A549 (cell line): Measurements from ENCODE around the gene BLTP3B. TPM values are rescaled to one million over a fixed set of nuclear protein-coding genes. Genes with fewer than 3 reads are reported as not detected.

Experiments
- ATAC-seq, 2 experiments: fragments of 200-7000 bp in 1 of 2; fragments of >200 bp in 1 of 2; cut with Nextera tagmentation in 1 of 2; cut with Tn5 transposase in 1 of 2; 3 replicates each; pipeline versions ENCODE4 v1.8.0 to v1.9.1; 2018 to 2020; ENCODE audit warnings: mild to moderate bottlenecking in 1 of 2, moderate library complexity in 1 of 2
- CTCF ChIA-PET: fragments of 300-600 bp; sonication (Branson Sonifier 250); formaldehyde crosslinking; extraction: SDS; loops from one replicate; lab custom pipeline; 2021; ENCODE audit warnings: antibody characterized with exemption, inconsistent platforms; lab: Yijun Ruan, JAX
- POLR2A ChIA-PET: fragments of 350-600 bp; formaldehyde crosslinking; extraction: SDS; loops from one replicate; lab custom pipeline; 2021; ENCODE audit warnings: antibody characterized with exemption, inconsistent platforms; lab: Yijun Ruan, JAX
- DNase-seq, 2 experiments: peaks; one replicate each; pipeline versions ENCODE4 v3.0.0 to v3.0.0-alpha.2; 2011 to 2016; ENCODE audit warnings: low read depth in 1 of 2, low spot score in 1 of 2
- FAIRE-seq: peaks from 2 replicates; lab custom pipeline; 2011; peaks lifted over from hg19 to GRCh38; lab: Jason Lieb, UNC
- H3K27ac ChIP-seq, 2 experiments: fragments of >200 bp; sonication (Bioruptor Twin); formaldehyde crosslinking; 3 replicates each; pipeline ENCODE4 v1.5.1; 2016 to 2017
- H3K4me1 ChIP-seq: fragments of >200 bp; sonication (Bioruptor Twin); formaldehyde crosslinking; 3 replicates; pipeline ENCODE4 v1.6.1; 2016
- H3K4me2 ChIP-seq: fragments of >200 bp; sonication (Bioruptor Twin); formaldehyde crosslinking; 3 replicates; pipeline ENCODE4 v1.6.1; 2016
- H3K4me3 ChIP-seq: fragments of >200 bp; sonication (Bioruptor Twin); formaldehyde crosslinking; 3 replicates; pipeline ENCODE4 v1.5.1; 2016
- H3K9me3 ChIP-seq: fragments of >200 bp; sonication (Bioruptor Twin); formaldehyde crosslinking; 3 replicates; pipeline ENCODE4 v1.6.1; 2016
- CBX2 ChIP-seq: fragments of 200-600 bp; sonication (generic); IDR thresholded peaks from 2 replicates; pipeline ENCODE4 v1.6.1; 2016; ENCODE audit warnings: low read depth, mild to moderate bottlenecking, borderline replicate concordance
- CTCF ChIP-seq: fragments of >200 bp; sonication (Bioruptor Twin); formaldehyde crosslinking; IDR thresholded peaks from 3 replicates; pipeline ENCODE4 v1.5.1; 2016
- EHMT2 ChIP-seq: fragments of 200-600 bp; sonication (generic); IDR thresholded peaks from 2 replicates; pipeline ENCODE4 v1.6.1; 2016; ENCODE audit warnings: antibody characterized with exemption, low read depth, mild to moderate bottlenecking, moderate library complexity
- EP300 ChIP-seq, 2 experiments: fragments of >200 bp; sonication (Bioruptor Twin); formaldehyde crosslinking; IDR thresholded peaks; 2 replicates in 1 of 2; 3 replicates in 1 of 2; pipeline ENCODE4 v1.6.1; 2016 to 2017
- FOSB ChIP-seq: fragments of 250-450 bp; sonication (Bioruptor Pico); IDR thresholded peaks from 2 replicates; pipeline ENCODE4 v1.5.0; 2020; ENCODE audit warnings: mild to moderate bottlenecking, moderate library complexity
- FOXS1 ChIP-seq: fragments of 250-450 bp; sonication (Bioruptor Pico); IDR thresholded peaks from 2 replicates; pipeline ENCODE4 v1.5.0; 2020; ENCODE audit warnings: mild to moderate bottlenecking, moderate library complexity
- HOXB13 ChIP-seq: fragments of 250-450 bp; sonication (Bioruptor Pico); IDR thresholded peaks from 2 replicates; pipeline ENCODE4 v1.5.0; 2020; ENCODE audit warnings: low read depth, mild to moderate bottlenecking, moderate library complexity
- HOXB5 ChIP-seq: fragments of 250-450 bp; sonication (Bioruptor Pico); IDR thresholded peaks from 2 replicates; pipeline ENCODE4 v1.5.0; 2020; ENCODE audit warnings: mild to moderate bottlenecking, moderate library complexity
- KDM5A ChIP-seq: fragments of 200-600 bp; sonication (generic); IDR thresholded peaks from 2 replicates; pipeline ENCODE4 v1.6.1; 2016; ENCODE audit warnings: antibody characterized with exemption, mild to moderate bottlenecking
- MAFK ChIP-seq: fragments of 450-650 bp; IDR thresholded peaks from 2 replicates; pipeline ENCODE4 v1.6.1; 2014; ENCODE audit not compliant: partially characterized antibody
- MAZ ChIP-seq: fragments of 150-350 bp; IDR thresholded peaks from 2 replicates; pipeline ENCODE4 v1.6.1; 2014; ENCODE audit warnings: antibody characterized with exemption, low read depth, low read length, borderline replicate concordance
- MYC ChIP-seq: IDR thresholded peaks from 2 replicates; pipeline ENCODE4 v1.6.1; 2012; ENCODE audit warnings: mild to moderate bottlenecking, inconsistent platforms, low read length, improper control_type of control experiment, borderline replicate concordance
- NFE2L2 ChIP-seq: fragments of 150-350 bp; conservative IDR thresholded peaks from 2 replicates; pipeline ENCODE4 v1.6.1; 2014; ENCODE audit warnings: low read length
- NPAS2 ChIP-seq: fragments of 250-450 bp; sonication (Bioruptor Pico); IDR thresholded peaks from 2 replicates; pipeline ENCODE4 v1.8.0; 2022; ENCODE audit warnings: mild to moderate bottlenecking, moderate library complexity, borderline replicate concordance
- PHF8 ChIP-seq: fragments of 200-600 bp; sonication (generic); IDR thresholded peaks from 2 replicates; pipeline ENCODE4 v1.6.1; 2016; ENCODE audit warnings: low read depth, mild to moderate bottlenecking, antibody characterized with exemption, moderate library complexity, borderline replicate concordance
- POLR2A ChIP-seq: IDR thresholded peaks from 2 replicates; pipeline ENCODE4 v1.6.1; 2012; ENCODE audit warnings: mild to moderate bottlenecking, low read length
- POLR2AphosphoS2 ChIP-seq: conservative IDR thresholded peaks from 2 replicates; pipeline ENCODE4 v1.6.1; 2012; ENCODE audit warnings: low read length, improper control_type of control experiment, inconsistent platforms
- RAD21 ChIP-seq, 2 experiments: fragments of >200 bp in 1 of 2; sonication (Bioruptor Twin) in 1 of 2; formaldehyde crosslinking in 1 of 2; IDR thresholded peaks in 1 of 2; conservative IDR thresholded peaks in 1 of 2; 2 replicates in 1 of 2; 3 replicates in 1 of 2; pipeline ENCODE4 v1.6.1; 2012 to 2018; ENCODE audit warnings: inconsistent platforms in 1 of 2
- RARB ChIP-seq: fragments of 250-450 bp; sonication (Bioruptor Pico); IDR thresholded peaks from 2 replicates; pipeline ENCODE4 v1.8.0; 2021; ENCODE audit warnings: mild to moderate bottlenecking, moderate library complexity
- RNF2 ChIP-seq: fragments of 200-600 bp; sonication (generic); IDR thresholded peaks from 2 replicates; pipeline ENCODE4 v1.6.1; 2016; ENCODE audit warnings: low read depth, mild to moderate bottlenecking, antibody characterized with exemption, moderate library complexity, borderline replicate concordance
- SMC3 ChIP-seq: fragments of >200 bp; sonication (Bioruptor Twin); formaldehyde crosslinking; IDR thresholded peaks from 3 replicates; pipeline ENCODE4 v1.6.1; 2018; ENCODE audit warnings: inconsistent platforms
- SREBF2 ChIP-seq: fragments of 450-650 bp; IDR thresholded peaks from 2 replicates; pipeline ENCODE4 v1.6.1; 2014; ENCODE audit warnings: mild to moderate bottlenecking, moderate library complexity
- TFCP2L1 ChIP-seq: fragments of 250-450 bp; sonication (Bioruptor Pico); IDR thresholded peaks from 2 replicates; pipeline ENCODE4 v1.5.0; 2021; ENCODE audit warnings: mild to moderate bottlenecking
- TP53 ChIP-seq: fragments of 250-450 bp; sonication (Bioruptor Pico); IDR thresholded peaks from 2 replicates; pipeline ENCODE4 v1.5.0; 2021; ENCODE audit warnings: mild to moderate bottlenecking, moderate library complexity
- ZNF302 ChIP-seq: fragments of 250-450 bp; sonication (Bioruptor Pico); IDR thresholded peaks from 2 replicates; pipeline ENCODE4 v1.9.0; 2021; ENCODE audit warnings: inconsistent platforms, mild to moderate bottlenecking, moderate library complexity
- WGBS: methylation state at CpG from one replicate; pipeline ENCODE4 v1.1.6; 2017; ENCODE audit errors: missing lambda C conversion rate; 5-methylcytosine and 5-hydroxymethylcytosine counted together
- polyA plus RNA-seq, 4 experiments: library from polyadenylated mRNA; depleted of rRNA in 3 of 4; stranded (reverse); fragments of >200 nt; fragmentation: RNase III in 1 of 4; extraction: RNeasy Plus Mini Kit Qiagen cat#74134 plus additional on column Dnase treatment in 1 of 4; gene quantifications; 2 replicates in 3 of 4; 3 replicates in 1 of 4; pipeline ENCODE4 v1.2.3, GENCODE V29; 2011 to 2017
- TF ChIP-seq, protein P1 (sequence below): fragments of >200 bp; sonication (Bioruptor Twin); formaldehyde crosslinking; IDR thresholded peaks from 3 replicates; pipeline ENCODE4 v1.6.1; 2016
- TF ChIP-seq, protein P2 (sequence below): fragments of 250-450 bp; sonication (Bioruptor Pico); IDR thresholded peaks from 2 replicates; pipeline ENCODE4 v1.5.0; 2020; ENCODE audit warnings: low read depth, mild to moderate bottlenecking, moderate library complexity
- TF ChIP-seq, protein P3 (sequence below): IDR thresholded peaks from 2 replicates; pipeline ENCODE4 v1.6.1; 2012
- TF ChIP-seq, protein P4 (sequence below): fragments of 200-600 bp; sonication (generic); IDR thresholded peaks from 2 replicates; pipeline ENCODE4 v1.6.1; 2016; ENCODE audit warnings: antibody characterized with exemption, mild to moderate bottlenecking, moderate library complexity

Gene BLTP3B
- polyA plus RNA-seq, 2 of the 4 experiments (the other 2 are of a cell fraction): 11.2 to 38.8 TPM

- CTCF ChIA-PET: interaction anchor here (1.0 to 1.2 kb wide), 3 partner anchors 11 to 72 kb away, joined by 3 to 4 read pairs (median 3); no protein-coding TSS in a partner anchor
Measured at GRCh38 chr12:100157427-100157821, 14.8 kb upstream of the BLTP3B start.

GRCh38 chr12:100156731-100157426 is 14.2 kb upstream of the BLTP3B start:
- FAIRE-seq (no peak), DNase-seq (no peak)
- CTCF ChIA-PET: interaction anchor here (1.0 kb wide), 3 partner anchors 12 to 73 kb away, joined by 3 to 4 read pairs (median 3); no protein-coding TSS in a partner anchor

More at GRCh38 chr12:100157427-100157821, 14.8 kb upstream of the BLTP3B start:
- Histone ChIP-seq H3K4me1 (no peaks in the 10 kb centered on the region), H3K27ac (no peak overlapping the region), H3K4me3 (no peak overlapping the region), H3K4me2 (no peak overlapping the region), H3K9me3 (no peaks in the 10 kb centered on the region)
- POLR2A ChIA-PET: no interaction called here
- TF ChIP-seq TFCP2L1 (CRISPR knock-in tag) (no peak), KDM5A (no peak), CTCF (no peak), TP53 (CRISPR knock-in tag) (no peak), NPAS2 (no peak), POLR2AphosphoS2 (no peak), SREBF2 (no peak), FOXS1 (no peak), HOXB13 (CRISPR knock-in tag) (no peak), FOSB (CRISPR knock-in tag) (no peak), MAZ (no peak), RNF2 (no peak), MYC (no peak), EP300 (IDR thresholded peaks at IDR 0.05) (no peak), NFE2L2 (no peak), SMC3 (no peak), PHF8 (no peak)
- TF ChIP-seq, protein P1, sequence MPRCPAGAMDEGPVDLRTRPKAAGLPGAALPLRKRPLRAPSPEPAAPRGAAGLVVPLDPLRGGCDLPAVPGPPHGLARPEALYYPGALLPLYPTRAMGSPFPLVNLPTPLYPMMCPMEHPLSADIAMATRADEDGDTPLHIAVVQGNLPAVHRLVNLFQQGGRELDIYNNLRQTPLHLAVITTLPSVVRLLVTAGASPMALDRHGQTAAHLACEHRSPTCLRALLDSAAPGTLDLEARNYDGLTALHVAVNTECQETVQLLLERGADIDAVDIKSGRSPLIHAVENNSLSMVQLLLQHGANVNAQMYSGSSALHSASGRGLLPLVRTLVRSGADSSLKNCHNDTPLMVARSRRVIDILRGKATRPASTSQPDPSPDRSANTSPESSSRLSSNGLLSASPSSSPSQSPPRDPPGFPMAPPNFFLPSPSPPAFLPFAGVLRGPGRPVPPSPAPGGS: no peak
- TF ChIP-seq, protein P2, sequence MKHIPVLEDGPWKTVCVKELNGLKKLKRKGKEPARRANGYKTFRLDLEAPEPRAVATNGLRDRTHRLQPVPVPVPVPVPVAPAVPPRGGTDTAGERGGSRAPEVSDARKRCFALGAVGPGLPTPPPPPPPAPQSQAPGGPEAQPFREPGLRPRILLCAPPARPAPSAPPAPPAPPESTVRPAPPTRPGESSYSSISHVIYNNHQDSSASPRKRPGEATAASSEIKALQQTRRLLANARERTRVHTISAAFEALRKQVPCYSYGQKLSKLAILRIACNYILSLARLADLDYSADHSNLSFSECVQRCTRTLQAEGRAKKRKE (CRISPR knock-in tag): no peak
- TF ChIP-seq, protein P3, sequence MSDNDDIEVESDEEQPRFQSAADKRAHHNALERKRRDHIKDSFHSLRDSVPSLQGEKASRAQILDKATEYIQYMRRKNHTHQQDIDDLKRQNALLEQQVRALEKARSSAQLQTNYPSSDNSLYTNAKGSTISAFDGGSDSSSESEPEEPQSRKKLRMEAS: no peak
- DNase-seq (no peak), ATAC-seq (no peak), FAIRE-seq (no peak)
- 77% methylated on average over 8 of the region's 8 CpGs for whole genome bisulfite sequencing

More at GRCh38 chr12:100156731-100157426, 14.2 kb upstream of the BLTP3B start:
- H3K4me1 ChIP-seq: no peaks in the 10 kb centered on the region
- ATAC-seq: peak in 1 of 2 experiments; percentile 20; a peak in 1 of 6 replicates
- H3K9me3 ChIP-seq: no peaks in the 10 kb centered on the region
- POLR2A ChIA-PET: no interaction called here
- 68% methylated on average over 9 of the region's 11 CpGs for WGBS
- TF ChIP-seq ZNF302 (CRISPR knock-in tag): no peak
- TF ChIP-seq, protein P4, sequence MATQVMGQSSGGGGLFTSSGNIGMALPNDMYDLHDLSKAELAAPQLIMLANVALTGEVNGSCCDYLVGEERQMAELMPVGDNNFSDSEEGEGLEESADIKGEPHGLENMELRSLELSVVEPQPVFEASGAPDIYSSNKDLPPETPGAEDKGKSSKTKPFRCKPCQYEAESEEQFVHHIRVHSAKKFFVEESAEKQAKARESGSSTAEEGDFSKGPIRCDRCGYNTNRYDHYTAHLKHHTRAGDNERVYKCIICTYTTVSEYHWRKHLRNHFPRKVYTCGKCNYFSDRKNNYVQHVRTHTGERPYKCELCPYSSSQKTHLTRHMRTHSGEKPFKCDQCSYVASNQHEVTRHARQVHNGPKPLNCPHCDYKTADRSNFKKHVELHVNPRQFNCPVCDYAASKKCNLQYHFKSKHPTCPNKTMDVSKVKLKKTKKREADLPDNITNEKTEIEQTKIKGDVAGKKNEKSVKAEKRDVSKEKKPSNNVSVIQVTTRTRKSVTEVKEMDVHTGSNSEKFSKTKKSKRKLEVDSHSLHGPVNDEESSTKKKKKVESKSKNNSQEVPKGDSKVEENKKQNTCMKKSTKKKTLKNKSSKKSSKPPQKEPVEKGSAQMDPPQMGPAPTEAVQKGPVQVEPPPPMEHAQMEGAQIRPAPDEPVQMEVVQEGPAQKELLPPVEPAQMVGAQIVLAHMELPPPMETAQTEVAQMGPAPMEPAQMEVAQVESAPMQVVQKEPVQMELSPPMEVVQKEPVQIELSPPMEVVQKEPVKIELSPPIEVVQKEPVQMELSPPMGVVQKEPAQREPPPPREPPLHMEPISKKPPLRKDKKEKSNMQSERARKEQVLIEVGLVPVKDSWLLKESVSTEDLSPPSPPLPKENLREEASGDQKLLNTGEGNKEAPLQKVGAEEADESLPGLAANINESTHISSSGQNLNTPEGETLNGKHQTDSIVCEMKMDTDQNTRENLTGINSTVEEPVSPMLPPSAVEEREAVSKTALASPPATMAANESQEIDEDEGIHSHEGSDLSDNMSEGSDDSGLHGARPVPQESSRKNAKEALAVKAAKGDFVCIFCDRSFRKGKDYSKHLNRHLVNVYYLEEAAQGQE: no peak
- no peak for TF ChIP-seq RARB
- no peak for TF ChIP-seq MAZ
- no peak for TF ChIP-seq TP53 (CRISPR knock-in tag)
- TF ChIP-seq RAD21 (conservative IDR thresholded peaks at IDR 0.05 in 1 of 2, IDR thresholded peaks at IDR 0.05 in 1 of 2): no peak
- TF ChIP-seq, protein P3: no peak
- no peak for TF ChIP-seq POLR2AphosphoS2
- no peak for TF ChIP-seq MAFK
- TF ChIP-seq POLR2A: no peak
- TF ChIP-seq EHMT2: no peak
- TF ChIP-seq CBX2: no peak
- TF ChIP-seq HOXB5: no peak
- no peak overlapping the region for H3K4me3 ChIP-seq
- H3K4me2 ChIP-seq: no peak overlapping the region
- no peak overlapping the region for H3K27ac ChIP-seq
